ENCODE results near the gene PTCH2.

PTCH2 gene

DNA sequence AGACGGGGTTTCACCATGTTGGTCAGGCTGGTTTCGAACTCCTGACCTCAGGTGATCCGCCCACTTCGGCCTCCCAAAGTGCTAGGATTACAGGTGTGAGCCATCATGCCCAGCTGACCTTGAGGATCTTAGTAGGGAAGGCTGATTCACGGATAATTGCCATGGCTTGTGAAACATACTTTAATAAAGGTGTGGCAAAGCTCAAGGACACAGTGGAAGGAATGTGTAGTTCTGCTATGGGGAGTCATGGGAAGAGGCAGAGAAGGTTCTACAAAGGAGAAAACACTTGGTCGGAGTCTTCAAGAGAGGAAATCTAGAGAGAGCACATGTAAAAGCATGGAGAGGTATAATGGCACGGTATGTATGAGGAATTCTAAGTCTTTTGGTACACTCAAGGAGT, 12.7 kb upstream of the PTCH2 start:
- no peak overlapping the region for H3K4me3 ChIP-seq (ENCODE audit: low read length)
- TF ChIP-seq, protein P1, sequence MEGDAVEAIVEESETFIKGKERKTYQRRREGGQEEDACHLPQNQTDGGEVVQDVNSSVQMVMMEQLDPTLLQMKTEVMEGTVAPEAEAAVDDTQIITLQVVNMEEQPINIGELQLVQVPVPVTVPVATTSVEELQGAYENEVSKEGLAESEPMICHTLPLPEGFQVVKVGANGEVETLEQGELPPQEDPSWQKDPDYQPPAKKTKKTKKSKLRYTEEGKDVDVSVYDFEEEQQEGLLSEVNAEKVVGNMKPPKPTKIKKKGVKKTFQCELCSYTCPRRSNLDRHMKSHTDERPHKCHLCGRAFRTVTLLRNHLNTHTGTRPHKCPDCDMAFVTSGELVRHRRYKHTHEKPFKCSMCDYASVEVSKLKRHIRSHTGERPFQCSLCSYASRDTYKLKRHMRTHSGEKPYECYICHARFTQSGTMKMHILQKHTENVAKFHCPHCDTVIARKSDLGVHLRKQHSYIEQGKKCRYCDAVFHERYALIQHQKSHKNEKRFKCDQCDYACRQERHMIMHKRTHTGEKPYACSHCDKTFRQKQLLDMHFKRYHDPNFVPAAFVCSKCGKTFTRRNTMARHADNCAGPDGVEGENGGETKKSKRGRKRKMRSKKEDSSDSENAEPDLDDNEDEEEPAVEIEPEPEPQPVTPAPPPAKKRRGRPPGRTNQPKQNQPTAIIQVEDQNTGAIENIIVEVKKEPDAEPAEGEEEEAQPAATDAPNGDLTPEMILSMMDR (IDR thresholded peaks at IDR 0.05; ENCODE audit: insufficient read depth, low read depth, low read length, missing control alignments), result peak; percentile 56
- peak; percentile 82 for DNase-seq (ENCODE audit: low read depth)

DNA sequence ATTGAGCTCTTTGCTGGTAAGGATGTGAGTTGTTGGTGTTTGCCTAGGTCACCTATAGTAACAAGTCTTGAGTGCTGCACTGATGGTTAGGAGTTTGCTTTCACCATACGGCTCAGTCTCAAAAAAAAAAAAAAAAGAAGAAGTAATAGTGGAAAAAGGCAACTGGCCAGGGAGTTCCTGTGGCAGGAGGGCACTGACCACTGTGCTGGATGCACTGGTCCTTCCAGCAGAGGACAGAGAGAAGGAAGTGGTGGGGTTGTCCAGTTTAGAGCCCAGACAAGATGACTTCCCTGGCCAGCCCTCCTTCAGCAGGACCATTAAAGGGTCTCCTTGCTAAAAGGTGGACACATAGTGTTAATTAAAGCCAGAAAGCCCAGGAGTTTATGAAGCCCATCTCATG, 11.9 kb upstream of the PTCH2 start:
- TF ChIP-seq, protein P1 (IDR thresholded peaks at IDR 0.05; ENCODE audit: insufficient read depth, low read depth, low read length, missing control alignments), result no peak
- DNase-seq (ENCODE audit: low read depth), result no peak
- no peak overlapping the region for H3K4me3 ChIP-seq (ENCODE audit: low read length)

DNA sequence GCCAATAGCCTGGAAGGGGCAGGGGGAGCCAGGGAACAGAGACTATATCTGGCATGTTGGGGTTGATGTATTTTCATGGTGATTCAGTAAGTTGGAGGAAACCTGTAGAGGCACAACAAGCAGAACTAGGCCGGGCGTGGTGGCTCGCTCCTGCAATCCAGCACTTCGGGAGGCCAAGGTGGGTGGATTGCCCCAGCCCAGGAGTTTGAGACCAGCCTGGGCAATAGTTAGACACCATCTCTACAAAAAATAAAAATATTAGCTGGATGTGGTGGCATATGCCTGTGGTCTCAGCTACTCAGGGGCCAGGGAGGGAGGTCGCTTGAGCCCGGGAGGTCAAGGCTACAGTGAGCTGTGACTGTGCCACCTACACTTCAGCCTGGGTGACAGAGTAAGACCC, 10.1 kb upstream of the PTCH2 start:
- no peak overlapping the region for H3K4me3 ChIP-seq (ENCODE audit: low read length)
- DNase-seq (ENCODE audit: low read depth), result peak; percentile 10
- TF ChIP-seq, protein P1 (IDR thresholded peaks at IDR 0.05; ENCODE audit: insufficient read depth, low read depth, low read length, missing control alignments), result no peak

DNA sequence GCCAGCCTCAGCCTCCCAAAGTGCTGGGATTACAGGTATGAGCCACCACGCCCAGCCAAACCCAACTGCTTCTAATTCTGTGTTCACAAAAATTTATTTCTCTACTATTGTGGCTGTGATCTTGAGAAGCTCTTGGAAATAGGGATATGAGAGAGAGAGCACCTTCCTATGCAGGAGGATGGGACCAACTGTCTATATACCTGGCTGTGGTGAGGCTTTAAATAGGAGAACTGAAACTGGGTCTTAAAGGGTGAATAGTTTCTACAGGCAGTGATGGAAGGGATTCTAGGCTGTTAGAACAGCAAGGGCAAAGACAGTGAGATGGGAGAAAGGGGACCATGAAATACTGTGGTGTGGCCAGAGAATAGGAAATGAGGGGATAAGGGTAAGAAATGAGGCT, 8.3 kb upstream of the PTCH2 start:
- DNase-seq (ENCODE audit: low read depth), result no peak
- no peak overlapping the region for H3K4me3 ChIP-seq (ENCODE audit: low read length)
- TF ChIP-seq, protein P1 (IDR thresholded peaks at IDR 0.05; ENCODE audit: insufficient read depth, low read depth, low read length, missing control alignments), result no peak

DNA sequence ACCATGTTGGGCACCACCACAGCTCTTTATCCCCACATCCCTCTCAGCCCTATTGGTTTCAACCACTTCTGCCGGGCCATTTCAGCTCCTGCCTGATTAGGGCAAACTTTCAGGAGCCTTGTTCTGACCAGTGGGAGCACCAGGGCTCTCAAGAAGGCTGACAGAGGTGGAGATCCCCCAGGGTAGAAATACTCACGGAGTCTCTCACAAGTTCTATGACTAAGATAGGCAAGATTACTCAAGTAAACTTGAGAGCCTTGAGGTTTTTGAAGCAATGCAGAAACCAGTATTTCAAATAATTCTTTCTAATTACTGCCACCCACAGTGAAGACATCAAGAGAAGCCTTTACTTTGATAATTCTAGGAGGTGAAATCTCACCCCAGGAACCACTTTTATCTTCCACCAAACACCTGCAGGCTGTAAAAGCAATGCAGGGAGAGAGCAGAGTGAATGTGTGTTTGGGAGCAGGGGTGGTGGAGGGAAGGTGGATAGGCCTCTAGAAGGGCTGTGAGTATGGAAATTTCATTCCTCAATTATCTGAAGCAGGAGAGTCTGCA, 6.6 kb upstream of the PTCH2 start:
- H3K4me3 ChIP-seq (ENCODE audit: low read length), result no peak overlapping the region
- DNase-seq (ENCODE audit: low read depth), result peak; percentile 81
- TF ChIP-seq, protein P1 (IDR thresholded peaks at IDR 0.05; ENCODE audit: insufficient read depth, low read depth, low read length, missing control alignments), result no peak

DNA sequence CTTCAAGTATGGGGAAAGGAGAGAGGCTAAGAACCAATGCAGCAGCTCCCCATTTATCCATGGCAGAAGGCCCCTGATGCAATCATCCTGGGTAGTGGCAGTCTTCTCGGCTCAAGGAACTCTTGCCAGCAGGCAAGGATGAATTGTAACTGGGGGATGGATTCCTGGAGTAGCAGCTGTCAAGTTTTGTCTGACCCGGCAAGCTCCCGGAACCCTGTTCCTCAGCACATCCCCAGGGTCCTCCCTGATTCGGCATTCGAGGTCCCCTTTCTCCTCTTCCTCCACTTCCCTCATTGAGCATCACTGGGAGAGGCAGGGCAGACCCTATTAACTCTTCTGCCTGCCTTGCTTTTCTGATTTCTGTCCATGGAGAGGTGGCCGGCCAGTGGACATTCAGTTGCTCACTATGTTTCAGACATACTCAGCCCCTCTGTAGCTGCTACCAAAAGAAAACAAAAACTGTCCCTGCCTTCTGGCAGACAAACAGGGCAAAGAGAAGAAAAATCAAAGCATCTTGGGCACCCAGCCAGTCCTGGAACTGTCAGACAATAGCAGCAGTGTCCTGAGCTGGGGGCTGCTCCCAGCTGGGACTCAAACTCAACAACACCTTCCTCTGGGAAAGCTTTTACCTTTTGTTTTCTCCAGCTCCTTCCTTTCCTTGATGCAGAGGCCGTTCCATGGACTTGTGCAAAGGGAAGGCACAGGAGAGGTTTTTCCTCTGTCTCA, 5.6 kb upstream of the PTCH2 start:
- DNase-seq (ENCODE audit: low read depth), result no peak
- TF ChIP-seq, protein P1 (IDR thresholded peaks at IDR 0.05; ENCODE audit: insufficient read depth, low read depth, low read length, missing control alignments), result no peak
- no peak overlapping the region for H3K4me3 ChIP-seq (ENCODE audit: low read length)

DNA sequence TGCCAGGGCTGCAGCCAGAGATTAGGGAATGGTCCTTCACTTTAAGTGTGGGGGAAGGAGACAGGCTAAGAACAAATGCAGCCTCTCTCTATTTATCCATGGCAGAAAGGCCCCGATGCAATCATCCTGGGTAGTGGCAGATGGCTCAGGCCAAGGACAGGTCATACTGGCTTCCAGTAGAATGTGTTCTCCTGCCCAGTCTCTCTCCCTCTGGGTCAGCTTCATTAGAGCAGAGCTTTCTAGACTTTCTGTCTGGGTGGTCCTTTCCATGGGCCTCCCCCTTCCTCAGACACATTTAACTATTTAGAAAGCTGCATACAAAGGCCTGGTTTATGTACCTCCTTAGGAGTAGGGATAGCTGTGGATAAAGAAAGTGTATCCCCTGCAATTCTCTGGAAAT, 4.8 kb upstream of the PTCH2 start:
- TF ChIP-seq, protein P1 (IDR thresholded peaks at IDR 0.05; ENCODE audit: insufficient read depth, low read depth, low read length, missing control alignments), result no peak
- DNase-seq (ENCODE audit: low read depth), result no peak
- H3K4me3 ChIP-seq (ENCODE audit: low read length), result no peak overlapping the region
